BE2C (cell line): ENCODE measurements around the gene CAMK1D.

Experiments
- DNase-seq: peaks from one replicate; pipeline ENCODE4 v3.0.0-alpha.2; 2020
- H3K27me3 ChIP-seq: fragments of 250-450 bp; sonication (Bioruptor Pico); 2 replicates; pipeline ENCODE4 v1.5.1; 2020; ENCODE audit warnings: mild to moderate bottlenecking
- H3K36me3 ChIP-seq: fragments of 250-450 bp; sonication (Bioruptor Pico); 2 replicates; pipeline ENCODE4 v1.5.1; 2020; ENCODE audit warnings: mild to moderate bottlenecking
- H3K4me1 ChIP-seq: fragments of 250-450 bp; sonication (Bioruptor Pico); 2 replicates; pipeline ENCODE4 v1.5.1; 2020
- H3K4me3 ChIP-seq: 2 replicates; pipeline ENCODE4 v1.5.1; 2011; ENCODE audit warnings: low read depth, low read length
- H3K9me3 ChIP-seq: fragments of 250-450 bp; sonication (Bioruptor Pico); 2 replicates; pipeline ENCODE4 v1.5.1; 2020
- TF ChIP-seq, protein P1 (sequence below): IDR thresholded peaks from 2 replicates; pipeline ENCODE4 v1.5.1; 2012; ENCODE audit warnings: mild to moderate bottlenecking, low read depth, low read length

Gene CAMK1D

DNA sequence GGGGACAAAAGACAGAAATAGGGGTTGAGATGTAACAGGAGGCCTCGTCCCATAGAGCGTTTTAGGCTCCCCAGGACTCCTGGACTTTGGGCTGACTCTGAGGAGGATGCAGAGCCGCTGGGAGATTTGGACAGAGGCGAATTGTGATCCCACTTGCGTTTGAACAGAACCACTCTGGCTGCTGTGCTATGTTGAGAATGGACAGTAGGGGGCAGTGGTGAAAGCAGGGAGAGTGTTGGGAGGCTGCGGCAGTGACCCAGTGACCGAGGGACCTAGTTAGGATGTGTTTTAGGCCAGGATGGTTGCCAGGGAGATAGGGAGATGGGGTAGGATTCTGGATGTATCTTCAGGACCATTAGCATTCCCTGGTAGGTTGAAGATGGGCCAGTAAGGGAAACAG is 380.5 kb downstream of the CAMK1D start:
- TF ChIP-seq, protein P1, sequence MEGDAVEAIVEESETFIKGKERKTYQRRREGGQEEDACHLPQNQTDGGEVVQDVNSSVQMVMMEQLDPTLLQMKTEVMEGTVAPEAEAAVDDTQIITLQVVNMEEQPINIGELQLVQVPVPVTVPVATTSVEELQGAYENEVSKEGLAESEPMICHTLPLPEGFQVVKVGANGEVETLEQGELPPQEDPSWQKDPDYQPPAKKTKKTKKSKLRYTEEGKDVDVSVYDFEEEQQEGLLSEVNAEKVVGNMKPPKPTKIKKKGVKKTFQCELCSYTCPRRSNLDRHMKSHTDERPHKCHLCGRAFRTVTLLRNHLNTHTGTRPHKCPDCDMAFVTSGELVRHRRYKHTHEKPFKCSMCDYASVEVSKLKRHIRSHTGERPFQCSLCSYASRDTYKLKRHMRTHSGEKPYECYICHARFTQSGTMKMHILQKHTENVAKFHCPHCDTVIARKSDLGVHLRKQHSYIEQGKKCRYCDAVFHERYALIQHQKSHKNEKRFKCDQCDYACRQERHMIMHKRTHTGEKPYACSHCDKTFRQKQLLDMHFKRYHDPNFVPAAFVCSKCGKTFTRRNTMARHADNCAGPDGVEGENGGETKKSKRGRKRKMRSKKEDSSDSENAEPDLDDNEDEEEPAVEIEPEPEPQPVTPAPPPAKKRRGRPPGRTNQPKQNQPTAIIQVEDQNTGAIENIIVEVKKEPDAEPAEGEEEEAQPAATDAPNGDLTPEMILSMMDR: peak; percentile 59
- DNase-seq: peak; percentile 20
- no peak overlapping the region for H3K4me3 ChIP-seq
- H3K4me1 ChIP-seq: no peaks in the 10 kb centered on the region
- H3K27me3 ChIP-seq: no peaks in the 10 kb centered on the region
- no peaks in the 10 kb centered on the region for H3K9me3 ChIP-seq
- H3K36me3 ChIP-seq: no peaks in the 10 kb centered on the region

DNA sequence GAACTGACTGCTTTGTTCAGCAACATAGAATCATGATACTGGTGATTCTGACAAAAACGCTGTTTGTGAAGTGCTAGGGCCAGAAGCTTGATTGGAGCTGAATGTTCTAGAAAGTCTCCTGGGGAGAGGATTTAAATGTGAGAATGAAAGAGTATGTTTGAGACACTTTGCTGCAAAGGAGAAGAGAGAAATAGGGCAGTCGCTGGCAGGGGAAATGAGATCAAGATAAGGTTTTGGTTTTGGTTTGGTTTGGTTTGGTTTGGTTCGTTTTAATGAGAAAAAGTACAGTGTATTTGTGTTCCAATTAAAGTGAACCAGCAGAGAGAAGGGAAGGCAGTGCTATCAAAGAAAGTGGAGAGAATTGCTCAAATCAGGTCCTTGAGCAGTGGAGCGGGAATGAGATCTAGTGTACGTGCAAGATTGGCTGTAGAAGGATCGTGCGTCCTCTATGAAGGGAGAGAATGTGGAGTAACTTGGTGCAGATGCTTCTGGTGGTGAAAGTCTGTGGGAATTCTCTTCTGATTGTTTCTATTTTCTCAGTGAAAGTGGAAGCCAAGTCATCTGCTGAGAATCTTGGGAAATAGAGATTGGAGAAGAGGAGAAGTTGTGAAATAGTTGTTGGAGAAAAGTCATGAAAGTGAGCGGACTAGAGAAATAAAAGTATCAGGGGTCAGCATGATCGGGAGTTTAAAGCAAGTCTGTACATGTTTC is 381.6 kb downstream of the CAMK1D start:
- DNase-seq: no peak

DNA sequence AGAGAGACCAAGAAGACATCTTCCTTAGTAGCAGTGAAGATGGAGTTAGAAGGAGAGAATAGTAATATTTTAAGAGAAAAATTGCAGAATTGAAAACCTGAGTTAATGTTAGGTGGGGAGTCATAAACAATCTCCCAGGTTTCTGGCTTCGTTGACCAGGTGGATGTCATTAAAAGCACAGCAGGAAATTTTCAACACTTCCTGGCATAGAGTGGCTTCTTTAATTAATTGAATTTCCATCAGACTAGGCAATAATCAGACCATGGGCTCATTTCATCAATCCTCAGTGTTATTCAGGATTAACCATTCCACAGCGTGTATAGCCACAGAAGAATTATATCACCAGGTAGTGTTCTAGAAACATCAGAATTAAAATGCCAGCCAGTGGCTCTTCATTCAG is 383.9 kb downstream of the CAMK1D start:
- H3K27me3 ChIP-seq: no peaks in the 10 kb centered on the region
- no peak for DNase-seq
- TF ChIP-seq, protein P1: no peak
- H3K36me3 ChIP-seq: no peaks in the 10 kb centered on the region
- H3K4me3 ChIP-seq: no peak overlapping the region
- peaks cover 4% of the 10 kb centered on the region; the same call in 1 of the 2 replicates for H3K4me1 ChIP-seq
- H3K9me3 ChIP-seq: no peaks in the 10 kb centered on the region

More for the DNA sequence above, 381.6 kb downstream of the CAMK1D start:
- TF ChIP-seq, protein P1: no peak
- no peaks in the 10 kb centered on the region for H3K36me3 ChIP-seq
- no peaks in the 10 kb centered on the region for H3K9me3 ChIP-seq
- H3K4me3 ChIP-seq: no peak overlapping the region
- no peaks in the 10 kb centered on the region for H3K27me3 ChIP-seq
- H3K4me1 ChIP-seq: peaks cover 1% of the 10 kb centered on the region; the same call in 1 of the 2 replicates

DNA sequence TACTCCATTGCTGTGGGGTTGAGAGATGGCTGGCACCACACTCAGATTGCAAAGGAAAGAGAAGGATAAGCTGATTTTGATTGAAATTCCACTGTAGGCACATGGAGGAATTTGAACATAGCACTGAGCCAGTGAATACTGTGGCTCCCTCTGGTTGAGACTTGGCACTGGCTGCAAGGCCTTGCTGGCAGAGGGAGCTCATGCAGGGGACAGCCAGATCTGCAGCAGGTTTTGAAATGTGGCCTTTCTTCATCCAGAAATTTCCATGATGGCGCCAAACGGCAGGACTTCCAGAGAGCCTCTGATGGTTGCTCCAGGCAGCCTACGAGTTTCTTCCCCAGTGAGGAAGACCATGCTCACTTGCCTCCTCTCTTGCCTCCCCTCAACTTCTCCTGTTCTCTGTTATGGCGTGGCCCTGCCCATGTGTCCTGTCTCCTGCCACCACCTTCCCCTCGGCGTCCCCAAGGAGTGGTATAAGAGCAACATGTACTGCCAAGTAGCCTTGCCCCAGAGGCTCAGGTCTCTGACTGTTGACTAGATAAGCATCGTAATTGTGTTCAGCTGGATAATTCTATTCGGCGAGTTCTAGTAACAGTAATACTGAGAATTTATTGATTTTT is 386.6 kb downstream of the CAMK1D start:
- H3K4me1 ChIP-seq: peaks cover 4% of the 10 kb centered on the region; the same call in 1 of the 2 replicates
- peak; percentile 27 for DNase-seq
- no peak overlapping the region for H3K4me3 ChIP-seq
- H3K27me3 ChIP-seq: no peaks in the 10 kb centered on the region
- H3K36me3 ChIP-seq: no peaks in the 10 kb centered on the region
- TF ChIP-seq, protein P1: no peak
- H3K9me3 ChIP-seq: no peaks in the 10 kb centered on the region

DNA sequence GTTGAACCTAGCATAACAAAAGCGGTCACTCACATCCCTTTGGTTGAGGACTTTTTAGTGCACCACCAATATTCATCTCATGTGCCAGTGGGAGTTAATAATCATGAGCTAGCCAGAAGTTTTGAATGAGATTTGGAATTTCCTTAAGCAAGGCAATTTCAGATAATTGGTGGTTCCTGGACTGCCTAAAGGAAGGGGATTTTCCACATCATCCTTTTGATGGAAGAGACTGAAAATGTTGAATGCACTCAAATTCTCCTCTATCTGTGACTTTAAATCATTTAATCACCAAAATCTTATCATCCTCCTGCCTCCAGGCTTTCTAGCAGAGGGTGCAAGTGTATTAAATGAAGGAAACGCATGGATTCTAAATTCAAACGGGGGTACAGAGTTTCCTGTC is 391.5 kb downstream of the CAMK1D start:
- Histone ChIP-seq H3K4me3 (no peak overlapping the region), H3K4me1 (peaks cover 4% of the 10 kb centered on the region; the same call in 1 of the 2 replicates), H3K9me3 (no peaks in the 10 kb centered on the region), H3K27me3 (no peaks in the 10 kb centered on the region), H3K36me3 (no peaks in the 10 kb centered on the region)
- no peak for DNase-seq
- TF ChIP-seq, protein P1: no peak

DNA sequence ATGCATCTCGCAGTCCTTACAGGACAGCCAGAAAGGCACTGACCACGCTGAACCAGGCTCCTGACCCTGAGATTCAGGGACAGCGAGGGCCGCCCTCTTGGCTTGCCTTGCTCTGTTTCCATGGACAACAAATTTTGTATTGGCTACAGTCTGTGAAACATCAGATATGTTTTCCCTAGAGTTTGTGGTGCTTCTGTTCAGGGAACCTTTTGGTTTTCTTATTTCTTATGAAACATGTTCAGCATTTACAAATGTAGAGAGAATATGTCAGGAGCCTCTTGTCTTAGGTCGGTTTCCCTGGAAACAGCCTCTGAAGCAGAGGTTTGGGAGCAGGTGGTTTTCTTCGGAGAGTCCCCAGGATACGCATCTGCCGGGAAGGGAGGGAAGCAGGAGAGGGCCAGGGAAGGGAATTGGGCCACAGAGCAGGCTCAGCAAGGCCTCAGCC is 392.0 kb downstream of the CAMK1D start:
- no peaks in the 10 kb centered on the region for H3K9me3 ChIP-seq
- no peak overlapping the region for H3K4me3 ChIP-seq
- TF ChIP-seq, protein P1: no peak
- H3K4me1 ChIP-seq: no peaks in the 10 kb centered on the region
- no peaks in the 10 kb centered on the region for H3K27me3 ChIP-seq
- no peak for DNase-seq
- H3K36me3 ChIP-seq: no peaks in the 10 kb centered on the region
